Endothelial cell of umbilical vein (primary cell): ENCODE results near the gene AURKB. TPM values are rescaled to one million over a fixed set of nuclear protein-coding genes. Genes with fewer than 3 reads are reported as not detected.

Source experiments
- BruUV-seq: library from RNA; stranded (reverse); fragments of 400-500 nt; replicated peaks from 2 replicates; lab custom pipeline; 2021; lab: Mats Ljungman, UMichigan
- CTCF ChIA-PET: fragments of 300-600, 350-600 bp; sonication (Branson Sonifier 250); formaldehyde crosslinking; loops from one replicate; lab custom pipeline; 2021; ENCODE audit warnings: antibody characterized with exemption, inconsistent platforms; lab: Charles Lee
- POLR2A ChIA-PET: fragments of 300-600, 350-600 bp; sonication (Branson Sonifier 250); formaldehyde crosslinking; loops from one replicate; lab custom pipeline; 2021; ENCODE audit warnings: antibody characterized with exemption, inconsistent platforms; lab: Charles Lee
- DNase-seq: peaks from one replicate; pipeline ENCODE4 v3.0.0-alpha.2; 2011; ENCODE audit warnings: low read depth, low spot score
- FAIRE-seq: peaks from 2 replicates; lab custom pipeline; 2011; peaks lifted over from hg19 to GRCh38; lab: Jason Lieb, UNC
- H2AFZ ChIP-seq: 2 replicates; pipeline ENCODE4 v1.6.0; 2012; ENCODE audit warnings: low read depth, low read length, control low read depth, inconsistent platforms
- H3K27ac ChIP-seq: 2 replicates; pipeline ENCODE4 v1.5.1; 2011; ENCODE audit warnings: low read depth, mild to moderate bottlenecking, control low read depth, low read length, moderate library complexity; ENCODE audit not compliant: insufficient read depth
- H3K27me3 ChIP-seq, 2 experiments: 2 replicates each; pipeline versions ENCODE4 v1.6.0 to v1.6.1; 2011; ENCODE audit warnings: low read length in 2 of 2, mixed read lengths in 1 of 2; ENCODE audit not compliant: control insufficient read depth in 2 of 2, insufficient read depth in 2 of 2
- H3K36me3 ChIP-seq, 2 experiments: 2 replicates in 1 of 2; 3 replicates in 1 of 2; pipeline ENCODE4 v1.5.1; 2011; ENCODE audit warnings: low read length in 2 of 2, mild to moderate bottlenecking in 1 of 2, moderate library complexity in 1 of 2; ENCODE audit not compliant: control insufficient read depth in 2 of 2, insufficient read depth in 2 of 2; ENCODE audit errors: extremely low read depth in 1 of 2
- H3K4me1 ChIP-seq: 3 replicates; pipeline ENCODE4 v1.5.1; 2011; ENCODE audit warnings: mild to moderate bottlenecking, low read length; ENCODE audit not compliant: control insufficient read depth, insufficient read depth; ENCODE audit errors: extremely low read depth
- H3K4me2 ChIP-seq: 2 replicates; pipeline ENCODE4 v1.6.1; 2011; ENCODE audit warnings: low read length, control low read depth, mixed read lengths; ENCODE audit not compliant: insufficient read depth
- H3K4me3 ChIP-seq, 3 experiments: fragments of 200-600 bp in 1 of 3; sonication (generic), shearing (Covaris generic) in 1 of 3; replicated peaks in 1 of 3; 2 replicates each; pipeline ENCODE4 v1.5.1; 2011 to 2016; ENCODE audit warnings: control low read depth in 3 of 3, low read length in 3 of 3, mild to moderate bottlenecking in 2 of 3, inconsistent platforms in 1 of 3, low read depth in 1 of 3, moderate library complexity in 1 of 3; ENCODE audit not compliant: insufficient read depth in 1 of 3
- H3K79me2 ChIP-seq: 2 replicates; pipeline ENCODE4 v1.6.0; 2012; ENCODE audit warnings: low read length, inconsistent platforms; ENCODE audit not compliant: control insufficient read depth, insufficient read depth
- H3K9ac ChIP-seq: replicated peaks from 2 replicates; pipeline ENCODE3; 2011; ENCODE audit warnings: low read length, control low read depth; ENCODE audit not compliant: insufficient read depth; ENCODE audit errors: extremely low read depth
- H3K9me1 ChIP-seq: replicated peaks from 3 replicates; pipeline ENCODE4 v1.6.0; 2011; ENCODE audit warnings: mild to moderate bottlenecking, low read length; ENCODE audit not compliant: control insufficient read depth, insufficient read depth; ENCODE audit errors: extremely low read depth
- H3K9me3 ChIP-seq: replicated peaks from 2 replicates; pipeline ENCODE4 v1.5.1; 2012; ENCODE audit warnings: low read length, inconsistent platforms; ENCODE audit not compliant: control insufficient read depth, insufficient read depth
- H4K20me1 ChIP-seq: replicated peaks from 2 replicates; pipeline ENCODE3; 2011; ENCODE audit warnings: mild to moderate bottlenecking, low read length; ENCODE audit not compliant: control insufficient read depth, insufficient read depth; ENCODE audit errors: extremely low read depth
- EZH2 ChIP-seq: IDR thresholded peaks from 2 replicates; pipeline ENCODE4 v1.6.1; 2012; ENCODE audit warnings: borderline replicate concordance, low read depth, mild to moderate bottlenecking, moderate library complexity, low read length, inconsistent platforms; ENCODE audit not compliant: severe bottlenecking
- FOS ChIP-seq: IDR thresholded peaks from 2 replicates; pipeline ENCODE4 v1.6.1; 2011; ENCODE audit warnings: mild to moderate bottlenecking, low read length, moderate library complexity, borderline replicate concordance; ENCODE audit not compliant: insufficient read depth
- GATA2 ChIP-seq: IDR thresholded peaks from 2 replicates; pipeline ENCODE4 v1.7.0; 2011; ENCODE audit warnings: low read depth, mild to moderate bottlenecking, moderate library complexity, mixed read lengths, low read length; ENCODE audit not compliant: insufficient read length, insufficient read depth
- JUN ChIP-seq: IDR thresholded peaks from 2 replicates; pipeline ENCODE4 v1.6.1; 2011; ENCODE audit warnings: borderline replicate concordance, low read depth; ENCODE audit not compliant: insufficient read length, insufficient read depth
- POLR2A ChIP-seq: IDR thresholded peaks from 2 replicates; pipeline ENCODE4 v1.6.1; 2012; ENCODE audit warnings: low read depth, mild to moderate bottlenecking, control low read depth, low read length
- POLR2AphosphoS5 ChIP-seq: IDR thresholded peaks from 2 replicates; pipeline ENCODE4 v1.6.1; 2012; ENCODE audit warnings: low read depth, mild to moderate bottlenecking, control low read depth, low read length, moderate library complexity; ENCODE audit not compliant: insufficient read depth
- dilution Hi-C: fragments of 300-500 bp; cut with MboI; formaldehyde crosslinking; loops from one replicate; pipeline ENCODE4 v1.15.0; 2019; ENCODE audit warnings: low sequenced_read_pairs; ENCODE audit not compliant: extremely low pct_ligation_motif_present
- intact Hi-C: fragments of 100-400 bp; cut with micrococcal nuclease; formaldehyde crosslinking; loops from one replicate; pipeline ENCODE4 v1.10.0; 2022
- polyA plus RNA-seq, 4 experiments: library from polyadenylated mRNA; depleted of rRNA in 3 of 4; stranded (reverse) in 3 of 4; unstranded in 1 of 4; fragments of >200 nt; gene quantifications; 2 replicates each; pipeline versions ENCODE4 v1.2.1 to v1.2.3, GENCODE V29; 2011 to 2012; ENCODE audit warnings: missing spikeins in 1 of 4
- total RNA-seq: library from RNA; stranded (reverse); gene quantifications from 2 replicates; pipeline ENCODE4 v1.2.3, GENCODE V29; 2021

AURKB gene
- total and polyA plus RNA-seq, 2 donors (not counting 3 experiments of a cell fraction or from before 2014, with no cell fraction given), result 67.8 to 107 TPM

GRCh38 chr17:8222630-8223355 lies 12.4 kb upstream of the AURKB start:
- Histone ChIP-seq H3K9me1 (no peaks in the 10 kb centered on the region), H3K27ac (peak overlapping the region; percentile 90), H3K4me3 (peak overlapping the region in 2 of 3 experiments; percentile 41 to 66), H3K27me3 (no peaks in the 10 kb centered on the region), H3K36me3 (peaks cover 0 to 3% of the 10 kb centered on the region in 2 experiments), H4K20me1 (no peaks in the 10 kb centered on the region), H3K9me3 (no peaks in the 10 kb centered on the region), H3K9ac (peak overlapping the region; percentile 85), H3K4me2 (peak overlapping the region; percentile 60), H3K4me1 (peaks cover 9% of the 10 kb centered on the region), H3K79me2 (no peaks in the 10 kb centered on the region), H2AFZ (peak overlapping the region; percentile 57)
- FAIRE-seq, result no peak
- intact Hi-C loops, result loop anchor here (1.0 kb wide), 3 partner anchors 35 to 102 kb away; no protein-coding TSS in a partner anchor
- peak; percentile 95 for DNase-seq
- ChIA-PET POLR2A (interaction anchor here (0.9 to 2.7 kb wide), 6 partner anchors 12 to 50 kb away, joined by 3 to 14 read pairs (median 7); partner anchors contain the start of genes AURKB and BORCS6), CTCF (interaction anchor here (1.0 to 3.4 kb wide), 9 partner anchors 14 to 163 kb away, joined by 3 to 34 read pairs (median 6); partner anchors contain the start of genes BORCS6 and CTC1)
- dilution Hi-C loops, result no loop called here
- TSS peak; percentile 28 for BruUV-seq
- TF ChIP-seq POLR2A (peak; percentile 65), POLR2AphosphoS5 (peak; percentile 80), GATA2 (no peak)

GRCh38 chr17:8222380-8222629 lies 11.9 kb upstream of the AURKB start:
- CTCF ChIA-PET, result interaction anchor here (1.0 to 3.4 kb wide), 9 partner anchors 11 to 162 kb away, joined by 3 to 34 read pairs (median 7); partner anchors contain the start of genes AURKB, BORCS6 and CTC1
- BruUV-seq, result no TSS peak
- Histone ChIP-seq H3K4me3 (peak overlapping the region; percentile 10 to 66 (median 41)), H3K27ac (peak overlapping the region; percentile 90), H3K79me2 (no peaks in the 10 kb centered on the region), H4K20me1 (no peaks in the 10 kb centered on the region), H3K4me2 (peak overlapping the region; percentile 55), H3K4me1 (peaks cover 9% of the 10 kb centered on the region), H3K9ac (peak overlapping the region; percentile 85), H3K9me3 (no peaks in the 10 kb centered on the region), H3K9me1 (no peaks in the 10 kb centered on the region), H3K36me3 (no peaks in the 10 kb centered on the region), H3K27me3 (no peaks in the 10 kb centered on the region), H2AFZ (no peak overlapping the region)
- DNase-seq (no peak), FAIRE-seq (no peak)
- POLR2A ChIA-PET, result interaction anchor here (1.5 to 2.7 kb wide), 4 partner anchors 12 to 49 kb away, joined by 3 to 14 read pairs (median 10); partner anchors contain the start of genes AURKB and BORCS6
- dilution Hi-C loops, result no loop called here
- intact Hi-C loops, result loop anchor here (1.0 kb wide), 3 partner anchors 35 to 102 kb away; no protein-coding TSS in a partner anchor
- TF ChIP-seq POLR2AphosphoS5 (no peak), POLR2A (no peak), JUN (no peak), EZH2 (no peak), FOS (no peak)
